ENCODE measurements around the gene ADIG.

ADIG gene

GRCh38 chr20:38601216-38602184, 20.5 kb downstream of the ADIG start, which contains the start of gene ARHGAP40:
Gene ARHGAP40 (plus strand): TSS chr20:38601809.
- DNase-seq (ENCODE audit: low read depth in 2 of 3, low spot score in 1 of 3) = peak in 1 of 3 donors; percentile 4

- no peak for DNase-seq (ENCODE audit: low read depth in 2 of 3, low spot score in 1 of 3)
Measured at GRCh38 chr20:38602185-38602581, 21.2 kb downstream of the ADIG start.

- DNase-seq (ENCODE audit: low read depth in 2 of 3, low spot score in 1 of 3) = no peak
Measured at GRCh38 chr20:38603286-38603685, 22.3 kb downstream of the ADIG start.

GRCh38 chr20:38604873-38605303, 23.9 kb downstream of the ADIG start:
- no peak for DNase-seq (ENCODE audit: low read depth in 2 of 3, low spot score in 1 of 3)

- DNase-seq (ENCODE audit: low read depth in 2 of 3, low spot score in 1 of 3) = no peak
Measured at GRCh38 chr20:38607351-38607750, 26.4 kb downstream of the ADIG start.

- no peak for DNase-seq (ENCODE audit: low read depth in 2 of 3, low spot score in 1 of 3)
Measured at GRCh38 chr20:38608188-38608587, 27.2 kb downstream of the ADIG start.

- no peak for DNase-seq (ENCODE audit: low read depth in 2 of 3, low spot score in 1 of 3)
Measured at GRCh38 chr20:38609815-38610214, 28.8 kb downstream of the ADIG start.

- DNase-seq (ENCODE audit: low read depth in 2 of 3, low spot score in 1 of 3) = no peak
Measured at GRCh38 chr20:38610521-38610920, 29.5 kb downstream of the ADIG start.

GRCh38 chr20:38612751-38613515, 31.9 kb downstream of the ADIG start:
- DNase-seq (ENCODE audit: low read depth in 2 of 3, low spot score in 1 of 3) = no peak

GRCh38 chr20:38615283-38615682, 34.3 kb downstream of the ADIG start:
- DNase-seq (ENCODE audit: low read depth in 2 of 3, low spot score in 1 of 3) = no peak

- DNase-seq (ENCODE audit: low read depth in 2 of 3, low spot score in 1 of 3) = no peak
Measured at GRCh38 chr20:38616457-38616856, 35.5 kb downstream of the ADIG start.

- DNase-seq (ENCODE audit: low read depth in 2 of 3, low spot score in 1 of 3) = no peak
Measured at GRCh38 chr20:38617011-38617829, 36.2 kb downstream of the ADIG start.

GRCh38 chr20:38617830-38618196, 36.8 kb downstream of the ADIG start:
- no peak for DNase-seq (ENCODE audit: low read depth in 2 of 3, low spot score in 1 of 3)

- no peak for DNase-seq (ENCODE audit: low read depth in 2 of 3, low spot score in 1 of 3)
Measured at GRCh38 chr20:38620441-38620840, 39.4 kb downstream of the ADIG start.

- no peak for DNase-seq (ENCODE audit: low read depth in 2 of 3, low spot score in 1 of 3)
Measured at GRCh38 chr20:38623061-38623460, 42.1 kb downstream of the ADIG start.

- DNase-seq (ENCODE audit: low read depth in 2 of 3, low spot score in 1 of 3) = no peak
Measured at GRCh38 chr20:38624084-38624483, 43.1 kb downstream of the ADIG start.

GRCh38 chr20:38625896-38626295, 44.9 kb downstream of the ADIG start:
- DNase-seq (ENCODE audit: low read depth in 2 of 3, low spot score in 1 of 3) = no peak

- no peak for DNase-seq (ENCODE audit: low read depth in 2 of 3, low spot score in 1 of 3)
Measured at GRCh38 chr20:38626921-38627659, 46.1 kb downstream of the ADIG start.

GRCh38 chr20:38628580-38629470, 47.8 kb downstream of the ADIG start:
- no peak for DNase-seq (ENCODE audit: low read depth in 2 of 3, low spot score in 1 of 3)

Measured in stimulated activated CD4-positive, alpha-beta T cell treated with anti-CD3 and anti-CD28 coated beads, Interleukin-12 subunit alpha, Interleukin-12 subunit beta, amount 100 ng/mL, for 48 hours (primary cell).